NT2/D1 (cell line): ENCODE measurements around the gene ARHGEF10L.

Source experiments
- YY1 ChIP-seq: IDR thresholded peaks from 2 replicates; pipeline ENCODE4 v1.6.1; 2011; ENCODE audit not compliant: insufficient read length, insufficient read depth
- ZNF274 ChIP-seq: IDR thresholded peaks from 2 replicates; pipeline ENCODE4 v1.6.1; 2011; ENCODE audit warnings: mild to moderate bottlenecking, low read depth, low read length

DNA sequence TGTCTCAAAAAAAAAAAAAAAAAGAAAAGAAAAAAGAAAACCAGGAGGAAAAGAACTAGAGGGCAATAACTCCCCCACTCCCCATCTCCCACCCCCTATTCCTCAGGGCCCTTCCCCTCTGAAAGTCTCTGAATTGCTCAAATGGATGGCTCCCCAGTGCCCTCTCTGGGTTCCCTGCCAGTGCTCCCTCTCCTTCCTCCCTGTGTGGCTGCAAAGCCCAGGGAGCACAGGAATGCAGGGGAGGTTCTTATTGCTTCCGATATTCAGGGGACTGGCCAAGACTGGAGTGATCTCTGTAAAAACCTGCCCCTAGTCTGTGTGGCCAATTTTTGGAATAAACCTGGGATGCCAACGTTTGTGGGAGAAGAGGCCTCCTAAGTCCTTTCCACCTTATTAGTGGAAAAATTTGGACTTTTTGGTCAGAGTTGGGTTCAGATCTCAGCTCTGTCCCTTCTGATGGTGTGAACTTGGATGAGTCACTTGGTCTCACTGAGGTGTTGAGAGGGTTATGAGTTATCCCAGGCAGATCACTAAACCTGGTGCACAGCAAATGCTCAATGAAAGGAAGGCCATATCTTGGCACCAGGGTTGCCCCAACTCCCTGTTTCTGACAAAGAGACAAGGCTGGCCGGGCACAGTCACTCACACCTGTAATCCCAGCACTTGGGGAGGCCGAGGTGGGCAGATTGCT lies 13.4 kb upstream of the ARHGEF10L start:
- TF ChIP-seq YY1 (no peak), ZNF274 (no peak)
